Activated CD4-positive, alpha-beta T cell treated with anti-CD3 and anti-CD28 coated beads, Interleukin-2, amount 50 U/mL, for 4 hours (primary cell): ENCODE data around the gene DNTTIP2.
"Not testable (repeated sequence)": the region's sequence is repeated elsewhere in the genome, so short reads cannot be mapped to it uniquely, and the experiment has no call there.

Source experiments
- DNase-seq, 2 experiments: peaks; one replicate each; pipeline ENCODE4 v3.0.0-alpha.2; 2020

Gene DNTTIP2

DNA sequence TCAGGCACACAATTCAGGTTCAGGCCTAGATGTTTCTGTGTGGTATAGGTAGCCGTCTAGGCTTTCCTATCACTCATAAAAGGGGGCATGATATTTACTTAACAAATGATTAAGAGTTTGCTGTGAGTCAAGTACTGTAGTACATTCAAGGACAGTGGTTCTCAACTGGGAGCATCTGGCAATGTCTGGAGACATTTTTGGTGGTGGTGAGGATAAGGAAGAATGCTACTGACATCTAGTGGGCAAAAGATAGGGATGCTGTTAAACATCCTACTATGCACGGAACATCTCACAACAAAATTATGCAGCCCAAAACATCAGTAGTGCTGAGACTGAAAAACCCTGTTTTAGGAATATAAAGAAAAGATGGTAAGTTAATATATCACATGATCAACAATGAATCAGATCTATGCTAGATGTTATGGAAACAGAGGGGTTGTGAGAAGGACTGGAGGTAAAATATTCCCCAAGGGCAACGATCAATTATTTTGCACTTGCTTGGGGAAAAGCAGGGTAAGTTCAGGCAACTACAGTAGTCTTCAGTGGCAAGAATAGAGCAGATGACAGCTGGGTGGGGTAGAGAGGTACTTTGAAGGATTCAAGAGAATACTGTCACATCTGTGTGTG is 4.9 kb downstream of the DNTTIP2 start:
- DNase-seq: no peak

DNA sequence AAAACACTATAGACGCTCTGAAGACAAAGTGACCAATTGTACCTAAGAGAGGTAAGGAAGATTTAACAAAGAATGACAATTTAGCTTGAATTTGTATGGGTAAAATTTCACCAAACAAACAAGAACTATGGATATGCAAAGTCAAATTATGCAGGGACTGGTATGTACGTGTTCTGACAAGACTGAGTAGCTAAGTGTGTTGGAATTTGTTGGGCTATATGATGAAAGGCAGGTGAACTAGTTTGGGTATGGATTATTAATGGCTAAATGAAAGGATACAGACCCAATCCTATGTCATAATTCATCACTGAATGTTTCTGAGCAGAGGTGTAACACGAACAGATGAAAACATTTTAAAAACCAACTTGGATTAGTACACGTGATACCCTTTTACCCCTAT is 7.6 kb downstream of the DNTTIP2 start:
- no peak for DNase-seq

DNA sequence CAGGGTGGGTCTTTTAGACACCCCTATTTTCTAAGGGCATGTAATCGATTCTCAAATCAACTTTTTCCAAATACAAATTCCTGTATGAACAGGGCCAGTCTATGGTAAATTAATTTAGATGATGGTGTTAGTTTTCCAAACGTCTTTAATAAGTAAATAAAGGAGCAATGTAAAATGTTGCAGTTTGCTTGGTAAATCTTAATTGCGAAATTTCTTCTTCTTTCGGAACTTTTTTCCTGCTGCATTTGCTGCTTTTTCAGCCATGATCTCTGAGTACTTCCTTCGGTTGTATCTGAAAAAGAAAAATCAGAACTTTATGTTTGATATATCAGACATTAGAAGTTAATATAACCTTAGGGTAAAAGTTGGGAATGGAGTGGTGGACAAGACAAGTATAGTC is 9.4 kb downstream of the DNTTIP2 start:
- no peak for DNase-seq

DNA sequence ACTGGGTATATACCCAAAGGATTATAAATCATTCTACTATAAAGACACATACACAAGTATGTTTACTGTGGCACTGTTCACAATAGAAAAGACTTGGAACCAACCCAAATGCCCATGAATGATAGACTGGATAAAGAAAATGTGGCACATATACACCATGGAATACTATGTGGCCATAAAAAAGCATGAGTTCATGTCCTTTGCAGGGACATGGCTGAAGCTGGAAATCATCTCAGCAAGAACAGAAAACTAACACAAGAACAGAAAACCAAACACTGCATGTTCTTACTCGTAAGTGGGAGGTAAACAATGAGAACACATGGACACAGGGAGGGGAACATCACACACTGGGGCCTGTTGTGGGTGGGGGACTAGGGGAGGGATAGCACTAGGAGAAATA is 10.5 kb downstream of the DNTTIP2 start:
- not testable (repeated sequence) for DNase-seq

DNA sequence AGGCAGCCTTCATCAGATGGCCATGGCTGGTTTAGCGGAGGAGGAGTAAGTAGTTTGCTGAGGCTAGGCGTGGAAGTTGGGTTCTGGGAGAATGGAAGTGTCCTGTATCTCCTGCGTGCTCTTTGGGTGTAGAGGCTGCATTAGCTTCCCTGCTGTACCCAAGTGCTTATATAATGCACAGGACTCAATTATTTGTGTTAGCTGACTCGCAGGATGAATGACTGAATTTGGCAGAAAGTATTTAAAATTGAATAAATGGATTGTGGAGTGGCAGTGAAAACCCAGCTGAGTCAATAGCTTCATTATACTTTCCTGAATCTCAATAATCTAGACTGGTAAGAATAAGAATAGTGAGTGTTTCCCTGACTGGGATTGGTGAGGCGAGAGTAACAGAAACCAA is 13.8 kb downstream of the DNTTIP2 start:
- DNase-seq: no peak

DNA sequence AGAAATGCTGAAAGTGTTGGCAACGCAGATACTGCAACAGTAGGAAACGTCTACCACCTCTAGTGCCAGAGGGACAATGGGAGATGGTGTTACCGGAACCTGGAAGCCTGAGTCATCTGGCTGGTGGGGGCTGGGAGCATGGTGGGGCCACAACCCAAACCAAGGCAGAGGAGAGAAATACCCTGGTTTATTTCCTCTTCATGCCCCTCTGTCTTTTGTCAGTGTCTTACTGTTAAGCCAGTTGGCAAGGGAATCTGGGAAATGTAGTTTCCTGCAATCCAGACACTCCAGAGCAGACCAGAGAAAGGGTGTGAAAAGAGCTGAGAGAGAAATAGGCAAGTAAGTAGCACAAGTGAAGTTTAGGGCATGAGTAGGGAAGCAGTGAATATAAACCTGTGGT is 14.8 kb downstream of the DNTTIP2 start:
- DNase-seq: no peak

DNA sequence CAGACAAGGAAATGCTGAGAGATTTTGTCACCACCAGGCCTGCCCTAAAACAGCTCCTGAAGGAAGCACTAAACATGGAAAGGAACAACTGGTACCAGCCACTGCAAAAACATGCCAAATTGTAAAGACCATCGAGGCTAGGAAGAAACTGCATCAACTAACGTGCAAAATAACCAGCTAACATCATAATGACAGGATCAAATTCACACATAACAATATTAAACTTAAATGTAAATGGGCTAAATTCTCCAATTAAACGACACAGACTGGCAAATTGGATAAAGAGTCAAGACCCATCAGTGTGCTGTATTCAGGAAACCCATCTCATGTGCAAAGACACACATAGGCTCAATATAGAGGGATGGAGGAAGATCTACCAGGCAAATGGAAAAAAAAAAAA is 21.4 kb downstream of the DNTTIP2 start:
- not testable (repeated sequence) for DNase-seq

DNA sequence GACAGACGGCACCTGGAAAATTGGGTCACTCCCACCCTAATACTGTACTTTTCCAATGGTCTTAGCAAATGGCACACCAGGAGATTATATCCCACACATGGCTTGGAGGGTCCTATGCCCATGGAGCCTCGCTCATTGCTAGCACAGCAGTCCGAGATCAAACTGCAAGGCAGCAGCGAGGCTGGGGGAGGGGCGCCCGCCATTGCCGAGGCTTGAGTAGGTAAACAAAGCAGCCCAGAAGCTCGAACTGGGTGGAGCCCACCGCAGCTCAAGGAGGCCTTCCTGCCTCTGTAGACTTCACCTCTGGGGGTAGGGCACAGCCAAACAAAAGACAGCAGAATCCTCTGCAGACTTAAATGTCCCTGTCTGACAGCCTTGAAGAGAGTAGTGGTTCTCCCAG is 23.0 kb downstream of the DNTTIP2 start:
- not testable (repeated sequence) for DNase-seq

DNA sequence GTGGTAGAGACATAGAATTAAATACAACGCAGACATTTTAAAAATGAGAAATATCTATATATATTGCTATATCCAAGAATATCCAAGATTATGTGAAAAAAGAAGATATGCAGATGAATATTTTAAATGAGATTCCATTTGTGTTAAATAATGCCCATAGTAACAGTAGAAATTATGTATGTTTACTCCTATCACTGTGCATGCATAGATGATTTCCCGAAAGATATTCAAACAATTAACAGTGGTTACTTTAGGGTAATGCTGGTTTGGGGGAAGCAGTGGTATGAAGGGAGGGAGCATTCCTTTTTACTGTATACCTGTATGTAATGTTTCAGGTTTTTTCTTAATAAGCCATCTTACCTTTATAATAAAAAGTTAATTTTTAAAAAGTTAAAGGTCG is 25.1 kb downstream of the DNTTIP2 start:
- DNase-seq: no peak

DNA sequence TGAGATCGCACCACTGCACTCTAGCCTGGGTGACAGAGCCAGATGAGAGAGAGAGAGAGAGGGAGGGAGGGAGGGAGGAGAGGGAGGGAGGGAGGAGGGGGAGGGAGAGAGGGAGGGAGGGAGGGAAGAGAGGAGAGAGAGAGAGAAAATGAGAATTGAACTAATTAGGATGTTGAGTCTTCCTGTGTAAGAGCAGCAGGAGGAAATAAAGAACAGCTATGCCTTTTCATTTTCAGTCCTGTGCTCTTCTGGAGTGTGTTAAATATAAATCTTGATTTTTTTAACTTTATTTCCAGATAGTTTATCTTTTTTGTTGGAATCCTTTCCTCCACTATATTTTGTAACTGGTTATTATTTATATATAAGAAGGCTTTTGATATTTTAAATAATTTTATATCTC is 27.1 kb downstream of the DNTTIP2 start:
- DNase-seq: no peak

DNA sequence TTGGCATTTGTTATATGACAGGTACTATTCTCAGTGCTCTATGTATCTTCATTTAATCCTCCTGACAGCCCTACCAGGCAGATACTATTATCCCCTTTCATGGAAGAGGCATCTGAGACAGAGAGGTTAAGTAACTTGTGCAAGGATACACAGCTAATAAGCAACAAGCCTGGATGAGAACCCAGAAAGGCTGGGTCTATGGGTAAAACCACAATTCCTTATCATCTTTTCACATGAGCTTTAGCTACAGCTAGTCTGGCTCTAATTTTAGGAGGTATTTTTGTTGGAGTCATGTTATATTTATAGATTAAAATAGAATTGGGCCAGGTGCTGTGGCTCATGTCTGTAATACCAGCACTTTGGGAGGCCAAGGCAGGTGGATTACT is 27.7 kb downstream of the DNTTIP2 start:
- no peak for DNase-seq

DNA sequence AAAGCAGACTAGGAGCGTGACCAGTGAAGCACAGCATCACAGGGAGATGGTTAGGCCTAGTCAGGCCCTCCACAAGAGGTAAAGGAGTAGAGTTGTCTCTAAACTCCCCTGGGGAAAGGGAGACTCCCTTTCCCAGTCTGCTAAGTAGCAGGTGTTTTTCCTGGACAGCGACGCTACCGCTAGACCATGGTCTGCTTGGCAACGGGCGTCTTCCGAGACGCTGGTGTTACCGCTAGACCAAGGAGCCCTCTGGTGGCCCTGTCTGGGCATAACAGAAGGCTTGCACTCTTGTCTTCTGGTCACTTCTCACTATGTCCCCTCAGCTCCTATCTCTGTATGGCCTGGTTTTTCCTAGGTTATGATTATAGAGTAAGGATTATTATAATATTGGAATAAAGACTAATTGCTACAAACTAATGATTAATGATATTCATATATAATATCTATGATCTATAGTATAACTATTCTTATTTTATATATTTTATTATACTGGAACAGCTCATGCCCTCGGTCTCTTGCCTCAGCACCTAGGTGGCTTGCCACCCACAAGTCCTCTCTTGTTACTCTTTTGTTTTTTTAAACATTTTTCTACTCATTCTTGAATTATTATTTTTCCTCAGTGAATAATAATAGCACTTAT is 28.2 kb downstream of the DNTTIP2 start:
- DNase-seq: peak; percentile 51 to 53

DNA sequence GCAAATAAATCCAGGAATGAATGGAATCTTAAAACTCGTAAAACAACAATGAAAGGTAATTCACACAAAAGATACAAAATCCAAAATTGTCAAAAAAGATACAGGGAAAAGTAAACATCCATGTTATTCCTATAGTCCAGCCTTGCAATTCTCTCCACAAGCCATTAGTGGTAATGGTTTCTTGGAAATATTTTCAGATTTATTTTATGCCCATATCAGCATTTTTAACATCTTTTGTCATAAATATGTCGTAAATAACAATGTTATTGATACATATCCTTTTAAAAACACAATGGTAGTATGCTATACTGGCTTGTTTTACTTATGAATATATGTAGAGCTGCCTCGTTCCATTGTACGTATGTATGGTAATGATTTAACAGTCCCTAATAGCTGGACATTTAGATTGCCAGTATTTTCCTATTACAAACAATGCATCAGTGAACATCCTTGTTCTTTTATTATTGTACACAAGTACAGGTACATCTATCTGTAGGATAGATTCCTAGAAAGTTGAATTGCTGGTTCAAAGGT is 30.6 kb downstream of the DNTTIP2 start:
- no peak for DNase-seq

DNA sequence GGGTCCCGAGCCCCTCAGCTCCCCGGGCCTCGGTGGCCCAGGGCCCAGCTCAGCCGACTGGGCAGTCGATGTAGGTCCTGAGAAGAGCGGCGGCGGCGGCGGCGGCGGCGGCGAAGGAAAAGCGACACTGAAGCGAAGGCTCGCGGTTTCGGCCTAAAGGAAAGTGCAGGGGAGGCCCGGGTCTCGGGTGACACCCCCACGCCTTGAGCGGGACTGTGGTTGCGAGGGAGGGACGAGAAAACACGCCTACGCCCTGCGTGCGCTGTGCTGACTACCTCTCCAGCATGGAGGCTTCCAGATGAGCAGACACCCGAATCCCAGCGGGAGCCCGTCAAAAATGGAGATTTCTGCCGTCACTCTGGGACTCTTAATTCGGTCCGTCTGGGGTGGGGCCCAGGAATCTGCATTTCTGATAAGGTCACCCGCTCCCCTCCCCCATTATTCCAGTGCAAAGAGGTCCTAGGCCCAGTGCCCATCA is 31.2 kb downstream of the DNTTIP2 start:
- DNase-seq: peak; percentile 75 to 81

DNA sequence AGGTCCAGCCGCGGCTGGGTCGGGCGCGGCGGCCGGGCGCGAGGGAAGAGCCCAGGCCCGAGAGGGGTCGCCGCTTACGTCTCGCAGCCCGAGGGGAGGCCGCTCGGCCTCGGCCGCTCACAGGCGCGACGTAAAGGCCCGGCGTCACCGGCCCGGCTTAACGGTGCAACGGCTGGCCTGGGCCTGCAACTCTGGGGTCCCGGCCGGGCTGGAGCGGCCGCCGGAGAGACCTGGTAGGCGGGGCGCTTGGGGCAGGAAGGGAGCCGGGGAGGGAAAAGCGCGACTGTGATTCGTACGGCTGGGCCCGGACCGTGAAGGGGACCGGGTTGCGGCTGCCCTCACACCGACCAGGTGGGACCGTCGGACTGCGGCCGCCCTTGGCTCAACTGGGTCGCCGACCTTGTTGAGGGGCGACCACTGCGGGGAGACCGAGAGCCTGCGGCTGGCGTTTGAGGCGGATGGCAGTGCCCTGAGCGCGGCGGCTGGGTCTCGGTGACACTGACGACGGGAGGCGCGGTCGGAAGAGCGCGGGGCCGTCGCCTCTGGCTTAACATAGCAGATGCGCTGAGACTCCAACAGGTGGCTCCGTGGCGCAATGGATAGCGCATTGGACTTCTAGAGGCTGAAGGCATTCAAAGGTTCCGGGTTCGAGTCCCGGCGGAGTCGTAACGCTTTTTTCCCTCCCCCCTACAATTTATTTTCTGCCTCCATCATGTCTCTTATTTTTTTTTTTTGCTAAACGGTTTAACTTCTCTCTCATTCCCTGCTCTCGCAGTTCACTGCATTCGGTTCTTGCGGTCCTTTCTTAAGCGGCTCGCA is 31.8 kb downstream of the DNTTIP2 start:
- peak; percentile 85 to 86 for DNase-seq

DNA sequence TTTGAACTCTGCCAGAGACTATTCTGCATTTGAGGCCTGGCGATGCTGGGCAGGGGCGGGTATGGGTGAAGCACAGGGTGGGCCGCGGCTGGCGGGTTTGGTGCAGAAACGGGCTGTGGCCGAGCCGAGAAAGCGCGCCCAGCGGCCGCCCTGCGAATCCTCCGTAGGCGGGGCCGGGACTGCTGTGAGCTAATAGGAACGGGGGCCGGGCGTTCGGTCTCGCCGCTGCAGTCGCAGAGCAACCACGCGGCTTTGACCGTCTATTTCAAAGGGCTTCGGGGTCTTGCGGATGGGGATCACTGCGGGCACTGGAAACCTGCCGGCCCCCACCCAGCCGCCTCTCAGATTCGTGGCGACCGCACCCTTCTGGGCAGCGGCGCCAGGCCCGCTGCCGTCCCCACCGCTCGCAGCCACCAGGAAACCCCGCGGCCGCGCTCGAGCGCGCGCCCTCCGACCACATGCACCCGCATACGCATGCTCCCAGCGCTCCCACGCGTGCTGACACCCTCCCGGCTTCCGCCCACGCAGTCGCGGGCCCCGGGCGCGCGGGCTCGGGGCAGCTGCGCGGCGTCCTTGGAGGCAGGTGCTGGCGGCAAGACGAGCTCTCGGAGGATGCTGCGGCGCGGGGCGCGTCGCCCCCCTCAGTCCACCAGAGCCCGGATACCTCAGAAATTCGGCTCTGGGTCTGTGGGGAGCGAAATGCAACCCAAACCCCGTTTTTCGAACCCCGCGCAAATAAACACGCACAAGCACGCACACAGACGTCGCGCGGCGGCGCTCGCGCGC is 32.6 kb downstream of the DNTTIP2 start:
- peak; percentile 81 to 86 for DNase-seq

DNA sequence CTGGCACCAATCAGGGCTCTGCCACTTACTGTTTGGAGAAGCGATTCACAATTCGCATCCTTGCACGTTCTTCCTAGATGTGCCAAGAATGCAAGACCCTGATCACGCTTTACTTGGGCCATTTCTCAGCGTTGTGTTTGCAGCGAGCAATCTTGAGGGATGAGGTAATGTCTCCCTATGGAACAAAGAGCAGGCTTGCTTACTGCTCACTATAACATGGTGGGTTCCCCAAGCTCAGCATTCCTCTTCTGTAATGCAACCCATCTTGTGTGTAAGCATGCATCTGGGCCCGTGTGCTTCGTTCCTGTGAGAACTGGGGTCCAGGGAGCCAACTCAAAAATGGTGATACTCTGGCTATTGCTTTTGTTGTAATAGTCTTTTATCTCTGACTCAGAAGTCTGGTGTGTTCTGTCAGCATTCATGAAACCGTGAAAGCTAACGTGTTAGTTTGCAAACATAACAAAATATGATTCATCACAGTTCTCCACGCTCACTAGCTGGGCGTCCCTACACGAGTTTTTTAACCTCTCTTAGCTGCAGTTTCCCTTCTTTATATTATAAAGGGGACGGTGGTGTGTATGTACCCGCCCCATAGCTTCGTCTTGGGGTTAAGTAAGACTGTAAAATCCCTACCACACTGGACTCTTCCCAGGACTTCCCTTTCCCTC is 33.3 kb downstream of the DNTTIP2 start:
- DNase-seq: no peak

DNA sequence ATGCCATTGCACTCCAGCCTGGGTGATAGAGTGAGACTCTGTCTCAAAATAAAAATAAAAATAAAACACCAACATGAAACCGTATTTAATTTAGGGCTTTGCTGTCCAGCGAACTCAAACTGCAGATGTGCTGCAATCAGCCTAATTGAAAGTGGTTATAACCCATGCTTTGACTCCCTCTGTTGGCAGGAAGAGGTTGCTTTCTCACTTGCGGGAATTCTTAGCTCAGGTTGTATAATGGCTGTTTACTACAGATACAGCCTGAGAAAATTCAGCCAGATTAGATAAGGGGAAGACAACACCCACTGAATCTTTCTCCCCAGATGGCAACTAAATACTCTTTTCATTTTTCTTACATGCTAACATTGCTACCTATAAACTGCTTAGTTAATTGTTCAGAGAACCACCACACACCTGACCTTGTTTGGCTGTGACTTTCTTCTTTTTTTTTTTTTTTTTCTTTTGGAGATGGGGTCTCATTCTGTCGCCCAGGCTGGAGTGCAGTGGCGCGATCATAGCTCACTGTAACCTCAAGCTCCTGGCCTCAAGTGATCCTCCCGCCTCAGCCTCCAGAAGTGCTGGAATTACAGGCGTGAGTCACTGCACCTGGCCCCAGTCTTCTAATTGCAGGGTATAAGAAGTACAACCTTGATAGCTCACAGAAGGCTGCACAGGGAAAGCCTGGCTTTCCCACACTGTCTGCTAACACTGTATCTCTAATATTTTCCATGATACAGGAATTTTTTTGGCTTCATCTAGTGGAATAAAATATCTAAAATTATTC is 34.6 kb downstream of the DNTTIP2 start:
- peak; percentile 7 to 16 for DNase-seq

DNA sequence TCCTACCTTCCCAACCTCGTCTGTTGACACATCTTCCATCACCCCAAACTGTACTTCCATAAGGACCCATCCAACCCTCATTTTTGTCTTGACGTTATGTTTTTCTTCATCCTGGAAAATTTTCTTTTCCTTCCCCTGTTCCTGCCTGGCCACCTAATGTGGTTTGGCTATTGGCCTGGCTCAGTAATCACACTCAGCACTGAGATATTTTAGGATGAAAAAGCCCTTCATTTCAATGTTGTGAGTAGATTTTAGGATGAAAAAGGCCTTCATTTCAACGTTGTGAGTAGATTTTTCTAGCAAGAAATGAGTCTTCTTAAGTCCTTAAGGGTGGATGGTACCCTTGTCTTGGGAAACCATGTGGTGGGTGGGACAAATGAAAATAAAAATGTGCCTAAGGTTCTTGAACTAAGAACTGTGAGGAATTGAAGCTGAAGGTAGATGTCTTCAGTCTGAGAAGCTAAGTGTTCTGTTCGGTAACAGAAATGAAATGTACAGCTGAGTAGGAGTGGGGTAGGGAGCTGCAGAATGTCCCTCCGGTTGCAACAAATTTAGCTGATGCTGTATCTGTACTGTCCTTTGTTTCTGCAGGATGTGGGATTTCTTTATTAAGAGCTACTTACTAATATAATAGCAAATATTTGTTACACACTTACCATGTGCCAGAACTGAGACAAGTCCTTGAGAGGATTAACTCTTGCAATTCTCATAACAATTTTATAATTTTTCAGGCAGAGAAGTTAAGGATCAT is 36.1 kb downstream of the DNTTIP2 start:
- DNase-seq: no peak

DNA sequence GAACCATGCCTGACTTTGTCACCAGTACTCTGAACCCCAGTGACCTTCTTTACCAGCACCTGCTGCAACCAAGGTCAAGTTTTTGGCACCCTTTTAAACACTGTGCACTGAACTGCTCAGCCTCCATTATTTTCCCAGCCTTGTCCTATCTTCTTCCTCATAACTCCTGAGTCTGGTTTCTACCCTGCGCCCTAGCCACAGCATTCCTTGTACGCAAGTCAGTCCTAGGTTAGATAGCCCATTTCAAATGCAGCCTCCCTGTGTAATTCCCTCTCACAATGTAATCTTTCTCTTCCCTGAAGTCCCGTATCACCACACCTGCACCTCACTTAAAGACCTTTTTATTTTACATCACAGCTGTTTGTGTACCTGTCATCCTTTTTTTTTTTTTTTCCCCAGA is 37.2 kb downstream of the DNTTIP2 start:
- DNase-seq: no peak
